ENCODE measurements around the gene CRYAB.

Gene CRYAB

DNA sequence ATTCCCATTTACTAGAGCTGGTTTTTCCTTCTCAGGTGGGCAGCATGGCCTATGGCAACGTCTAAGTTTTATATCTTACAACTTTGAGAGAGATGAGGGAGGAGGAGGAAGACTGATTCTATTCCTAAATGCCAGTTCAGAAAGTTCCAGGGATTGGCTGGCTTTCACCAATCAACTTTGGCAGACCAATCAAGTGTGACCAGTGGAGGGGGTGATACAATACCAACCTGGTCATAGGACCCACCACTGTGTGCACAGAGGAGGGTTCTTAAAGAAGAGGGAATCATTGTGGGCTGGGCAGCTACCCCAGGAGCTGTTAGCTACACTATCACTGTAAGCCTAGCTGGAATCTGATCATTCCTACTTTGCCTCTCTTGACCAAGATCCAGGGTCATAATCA is 33.6 kb upstream of the CRYAB start:
- TF ChIP-seq, protein P1, sequence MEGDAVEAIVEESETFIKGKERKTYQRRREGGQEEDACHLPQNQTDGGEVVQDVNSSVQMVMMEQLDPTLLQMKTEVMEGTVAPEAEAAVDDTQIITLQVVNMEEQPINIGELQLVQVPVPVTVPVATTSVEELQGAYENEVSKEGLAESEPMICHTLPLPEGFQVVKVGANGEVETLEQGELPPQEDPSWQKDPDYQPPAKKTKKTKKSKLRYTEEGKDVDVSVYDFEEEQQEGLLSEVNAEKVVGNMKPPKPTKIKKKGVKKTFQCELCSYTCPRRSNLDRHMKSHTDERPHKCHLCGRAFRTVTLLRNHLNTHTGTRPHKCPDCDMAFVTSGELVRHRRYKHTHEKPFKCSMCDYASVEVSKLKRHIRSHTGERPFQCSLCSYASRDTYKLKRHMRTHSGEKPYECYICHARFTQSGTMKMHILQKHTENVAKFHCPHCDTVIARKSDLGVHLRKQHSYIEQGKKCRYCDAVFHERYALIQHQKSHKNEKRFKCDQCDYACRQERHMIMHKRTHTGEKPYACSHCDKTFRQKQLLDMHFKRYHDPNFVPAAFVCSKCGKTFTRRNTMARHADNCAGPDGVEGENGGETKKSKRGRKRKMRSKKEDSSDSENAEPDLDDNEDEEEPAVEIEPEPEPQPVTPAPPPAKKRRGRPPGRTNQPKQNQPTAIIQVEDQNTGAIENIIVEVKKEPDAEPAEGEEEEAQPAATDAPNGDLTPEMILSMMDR (IDR thresholded peaks at IDR 0.05; ENCODE audit: low read depth, low read length) = no peak
- no peak for TF ChIP-seq EZH2phosphoT487 (IDR thresholded peaks at IDR 0.05; ENCODE audit: low read depth)
- Histone ChIP-seq H3K4me3 (ENCODE audit: low read length) (no peak overlapping the region), H4K20me1 (ENCODE audit: insufficient read depth, low read length) (no peaks in the 10 kb centered on the region), H2AFZ (ENCODE audit: low read depth, low read length) (no peak overlapping the region), H3K79me2 (ENCODE audit: low read length) (peaks cover 18% of the 10 kb centered on the region), H3K9ac (ENCODE audit: low read length) (no peak overlapping the region), H3K27ac (ENCODE audit: low read length) (no peak overlapping the region), H3K9me3 (ENCODE audit: insufficient read depth, low read length) (no peaks in the 10 kb centered on the region), H3K4me1 (ENCODE audit: low read length) (peaks cover 31% of the 10 kb centered on the region), H3K27me3 (ENCODE audit: low read depth, low read length) (no peaks in the 10 kb centered on the region), H3K36me3 (replicated peaks; ENCODE audit: low read depth, low read length) (peaks cover 17% of the 10 kb centered on the region), H3K4me2 (ENCODE audit: low read length) (no peak overlapping the region)

DNA sequence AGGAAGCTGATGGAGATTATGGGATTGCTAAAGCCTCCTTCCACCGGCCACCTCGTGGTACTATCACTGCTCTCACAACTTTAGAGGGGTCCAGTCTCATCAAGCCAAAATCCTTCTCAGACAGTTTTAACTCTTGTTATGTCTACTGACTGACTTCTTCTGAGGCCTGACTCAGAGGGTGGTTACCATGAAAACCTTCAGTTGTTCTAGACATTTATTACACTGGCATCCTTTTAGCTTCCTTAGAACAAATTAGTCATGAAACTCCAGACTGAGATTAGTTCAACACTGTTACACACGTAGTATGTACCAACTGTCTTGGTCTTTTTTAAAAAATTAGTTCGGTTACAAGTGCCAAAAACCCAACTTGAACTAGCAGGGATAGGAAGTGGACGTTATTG is 33.1 kb upstream of the CRYAB start:
- Histone ChIP-seq H3K4me3 (ENCODE audit: low read length) (no peak overlapping the region), H3K36me3 (replicated peaks; ENCODE audit: low read depth, low read length) (peaks cover 23% of the 10 kb centered on the region), H3K9ac (ENCODE audit: low read length) (no peak overlapping the region), H2AFZ (ENCODE audit: low read depth, low read length) (no peak overlapping the region), H4K20me1 (ENCODE audit: insufficient read depth, low read length) (no peaks in the 10 kb centered on the region), H3K9me3 (ENCODE audit: insufficient read depth, low read length) (no peaks in the 10 kb centered on the region), H3K4me2 (ENCODE audit: low read length) (no peak overlapping the region), H3K4me1 (ENCODE audit: low read length) (peaks cover 34% of the 10 kb centered on the region), H3K79me2 (ENCODE audit: low read length) (peaks cover 24% of the 10 kb centered on the region), H3K27ac (ENCODE audit: low read length) (no peak overlapping the region), H3K27me3 (ENCODE audit: low read depth, low read length) (no peaks in the 10 kb centered on the region)
- TF ChIP-seq, protein P1 (IDR thresholded peaks at IDR 0.05; ENCODE audit: low read depth, low read length) = no peak
- TF ChIP-seq EZH2phosphoT487 (IDR thresholded peaks at IDR 0.05; ENCODE audit: low read depth) = no peak

DNA sequence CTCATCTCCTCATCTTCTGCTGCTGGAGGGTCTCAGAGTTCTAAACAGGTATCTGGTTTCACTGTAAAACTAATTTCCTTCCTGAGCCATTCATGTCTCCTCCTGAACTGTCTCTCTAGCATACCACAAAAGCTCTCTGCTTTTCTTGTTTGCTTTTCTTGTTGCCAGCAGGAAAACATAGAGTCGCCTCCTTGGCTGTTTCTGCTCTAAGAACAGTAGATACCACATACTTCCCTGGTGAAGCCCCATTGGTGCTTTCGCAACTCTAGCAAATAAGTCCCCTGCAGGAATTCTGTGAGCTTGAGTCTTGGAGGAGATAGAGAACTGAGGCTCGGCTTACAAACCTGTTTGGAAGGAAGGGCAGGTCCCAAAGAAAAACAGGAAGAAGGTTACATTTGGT is 32.6 kb upstream of the CRYAB start:
- no peak overlapping the region for H3K27ac ChIP-seq (ENCODE audit: low read length)
- H3K79me2 ChIP-seq (ENCODE audit: low read length) = peaks cover 28% of the 10 kb centered on the region
- no peaks in the 10 kb centered on the region for H4K20me1 ChIP-seq (ENCODE audit: insufficient read depth, low read length)
- no peaks in the 10 kb centered on the region for H3K27me3 ChIP-seq (ENCODE audit: low read depth, low read length)
- no peaks in the 10 kb centered on the region for H3K9me3 ChIP-seq (ENCODE audit: insufficient read depth, low read length)
- H2AFZ ChIP-seq (ENCODE audit: low read depth, low read length) = no peak overlapping the region
- no peak overlapping the region for H3K4me3 ChIP-seq (ENCODE audit: low read length)
- TF ChIP-seq EZH2phosphoT487 (IDR thresholded peaks at IDR 0.05; ENCODE audit: low read depth) = no peak
- TF ChIP-seq, protein P1 (IDR thresholded peaks at IDR 0.05; ENCODE audit: low read depth, low read length) = no peak
- H3K9ac ChIP-seq (ENCODE audit: low read length) = no peak overlapping the region
- peaks cover 23% of the 10 kb centered on the region for H3K36me3 ChIP-seq (replicated peaks; ENCODE audit: low read depth, low read length)
- H3K4me2 ChIP-seq (ENCODE audit: low read length) = no peak overlapping the region
- H3K4me1 ChIP-seq (ENCODE audit: low read length) = peaks cover 35% of the 10 kb centered on the region

DNA sequence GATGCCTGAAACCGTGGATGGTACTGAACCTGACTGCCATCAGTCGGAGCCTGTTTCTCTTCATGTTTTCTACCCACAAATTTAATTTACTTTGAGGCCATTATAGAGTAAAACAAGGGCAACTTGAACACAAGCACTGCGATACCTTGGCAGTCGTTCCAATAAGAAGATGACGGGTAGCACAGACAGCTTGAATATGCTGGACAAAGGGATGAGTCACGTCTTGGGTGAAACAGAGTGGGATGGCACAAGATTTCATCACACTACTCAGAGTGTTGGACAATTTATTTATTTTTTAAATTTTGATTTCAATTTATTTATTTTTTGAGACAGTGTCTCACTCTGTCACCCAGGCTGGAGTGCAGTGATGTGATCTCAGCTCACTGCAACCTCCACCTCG is 31.3 kb upstream of the CRYAB start:
- H3K36me3 ChIP-seq (replicated peaks; ENCODE audit: low read depth, low read length) = peaks cover 23% of the 10 kb centered on the region
- no peak overlapping the region for H3K4me2 ChIP-seq (ENCODE audit: low read length)
- no peak overlapping the region for H2AFZ ChIP-seq (ENCODE audit: low read depth, low read length)
- no peaks in the 10 kb centered on the region for H3K27me3 ChIP-seq (ENCODE audit: low read depth, low read length)
- H3K9me3 ChIP-seq (ENCODE audit: insufficient read depth, low read length) = no peaks in the 10 kb centered on the region
- H3K4me3 ChIP-seq (ENCODE audit: low read length) = no peak overlapping the region
- no peaks in the 10 kb centered on the region for H4K20me1 ChIP-seq (ENCODE audit: insufficient read depth, low read length)
- H3K79me2 ChIP-seq (ENCODE audit: low read length) = peaks cover 32% of the 10 kb centered on the region
- no peak overlapping the region for H3K9ac ChIP-seq (ENCODE audit: low read length)
- H3K4me1 ChIP-seq (ENCODE audit: low read length) = peaks cover 41% of the 10 kb centered on the region
- H3K27ac ChIP-seq (ENCODE audit: low read length) = no peak overlapping the region
- TF ChIP-seq, protein P1 (IDR thresholded peaks at IDR 0.05; ENCODE audit: low read depth, low read length) = no peak
- TF ChIP-seq EZH2phosphoT487 (IDR thresholded peaks at IDR 0.05; ENCODE audit: low read depth) = no peak

All from OCI-LY3 (cell line).